HFFc6 (cell line): Measurements from ENCODE around the gene TMEM114. TPM values are rescaled to one million over a fixed set of nuclear protein-coding genes. Genes with fewer than 3 reads are reported as not detected.

Experiments
- DNase-seq: peaks from one replicate; pipeline ENCODE4 v3.0.0-alpha.2; 2018
- H3K27ac Mint-ChIP-seq: 2 replicates; pipeline ENCODE4 v1.8.0; 2020; ENCODE audit warnings: mild to moderate bottlenecking, mixed read lengths
- H3K27me3 Mint-ChIP-seq: 2 replicates; pipeline ENCODE4 v1.8.0; 2021; ENCODE audit warnings: mild to moderate bottlenecking, moderate library complexity, mixed read lengths; ENCODE audit not compliant: insufficient read depth
- H3K36me3 Mint-ChIP-seq: 2 replicates; pipeline ENCODE4 v1.8.0; 2021; ENCODE audit warnings: low read depth, mixed read lengths
- H3K4me1 Mint-ChIP-seq: 2 replicates; pipeline ENCODE4 v1.8.0; 2020; ENCODE audit warnings: low read depth, mixed read lengths
- H3K4me3 Mint-ChIP-seq: 2 replicates; pipeline ENCODE4 v1.8.0; 2020; ENCODE audit warnings: mild to moderate bottlenecking, moderate library complexity, mixed read lengths
- H3K9me3 Mint-ChIP-seq: 2 replicates; pipeline ENCODE4 v1.8.0; 2020; ENCODE audit warnings: mild to moderate bottlenecking, mixed read lengths
- total RNA-seq, 6 experiments: library from RNA; stranded (reverse); fragmentation: NEBNext Ultra II Directional; extraction: Animal tissue kit (Norgen Biotek cat#: 25700); gene quantifications; 2 replicates in 1 of 6; 3 replicates in 5 of 6; pipeline ENCODE4 v1.2.3, GENCODE V29; 2021
- TF ChIP-seq, protein P1 (sequence below): fragments of 200-600 bp; sonication (generic); IDR thresholded peaks from 2 replicates; pipeline ENCODE4 v1.5.0; 2021; ENCODE audit warnings: antibody characterized with exemption, mild to moderate bottlenecking

TMEM114 gene
- total RNA-seq, 6 experiments from 2014 or later = not detected

DNA sequence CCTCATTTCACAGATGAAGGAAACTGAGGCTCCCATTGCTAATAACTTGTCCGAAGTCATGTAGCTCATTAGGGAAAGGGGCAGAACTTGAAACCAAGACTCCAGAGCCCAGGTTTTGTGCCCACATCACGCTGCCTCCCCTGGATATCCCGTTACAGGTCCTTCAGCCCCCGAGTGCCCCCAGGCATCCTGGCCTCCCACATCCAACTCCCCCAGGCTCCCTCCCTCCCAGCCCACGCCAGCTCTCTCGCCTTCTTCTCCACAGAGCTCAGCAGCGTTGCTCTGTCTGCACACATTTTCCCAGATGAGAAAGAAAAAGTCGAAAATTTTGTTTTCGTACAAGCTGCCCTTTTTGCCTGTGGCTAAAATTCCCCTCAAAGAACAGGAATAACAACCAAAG is 16.9 kb upstream of the TMEM114 start:
- Mint-ChIP-seq H3K4me1 (peaks cover 11% of the 10 kb centered on the region), H3K9me3 (no peaks in the 10 kb centered on the region), H3K27me3 (peaks cover 15% of the 10 kb centered on the region; the same call in 1 of the 2 replicates), H3K4me3 (no peak overlapping the region), H3K27ac (no peak overlapping the region), H3K36me3 (no peaks in the 10 kb centered on the region)
- DNase-seq = no peak
- TF ChIP-seq, protein P1, sequence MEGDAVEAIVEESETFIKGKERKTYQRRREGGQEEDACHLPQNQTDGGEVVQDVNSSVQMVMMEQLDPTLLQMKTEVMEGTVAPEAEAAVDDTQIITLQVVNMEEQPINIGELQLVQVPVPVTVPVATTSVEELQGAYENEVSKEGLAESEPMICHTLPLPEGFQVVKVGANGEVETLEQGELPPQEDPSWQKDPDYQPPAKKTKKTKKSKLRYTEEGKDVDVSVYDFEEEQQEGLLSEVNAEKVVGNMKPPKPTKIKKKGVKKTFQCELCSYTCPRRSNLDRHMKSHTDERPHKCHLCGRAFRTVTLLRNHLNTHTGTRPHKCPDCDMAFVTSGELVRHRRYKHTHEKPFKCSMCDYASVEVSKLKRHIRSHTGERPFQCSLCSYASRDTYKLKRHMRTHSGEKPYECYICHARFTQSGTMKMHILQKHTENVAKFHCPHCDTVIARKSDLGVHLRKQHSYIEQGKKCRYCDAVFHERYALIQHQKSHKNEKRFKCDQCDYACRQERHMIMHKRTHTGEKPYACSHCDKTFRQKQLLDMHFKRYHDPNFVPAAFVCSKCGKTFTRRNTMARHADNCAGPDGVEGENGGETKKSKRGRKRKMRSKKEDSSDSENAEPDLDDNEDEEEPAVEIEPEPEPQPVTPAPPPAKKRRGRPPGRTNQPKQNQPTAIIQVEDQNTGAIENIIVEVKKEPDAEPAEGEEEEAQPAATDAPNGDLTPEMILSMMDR = no peak

DNA sequence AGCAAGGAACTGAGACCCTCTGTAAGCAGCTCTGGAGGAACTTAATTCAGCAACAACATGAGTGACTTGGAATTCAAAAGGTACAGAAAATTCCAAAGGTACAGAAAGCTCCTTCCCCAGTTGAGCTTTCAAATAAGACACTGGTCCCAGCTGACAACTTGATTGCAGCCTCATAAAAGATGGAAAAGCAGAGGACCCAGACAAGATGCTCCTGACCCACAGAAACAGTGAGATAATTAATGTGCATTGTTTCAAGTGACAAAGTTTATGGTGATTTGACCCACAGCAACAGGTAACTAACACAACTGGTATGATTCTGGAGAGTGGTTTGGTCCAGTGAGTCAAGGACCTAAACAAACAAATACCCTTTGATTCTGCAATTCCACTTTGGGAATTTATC is 15.2 kb upstream of the TMEM114 start:
- H3K27me3 Mint-ChIP-seq = peaks cover 19% of the 10 kb centered on the region

DNA sequence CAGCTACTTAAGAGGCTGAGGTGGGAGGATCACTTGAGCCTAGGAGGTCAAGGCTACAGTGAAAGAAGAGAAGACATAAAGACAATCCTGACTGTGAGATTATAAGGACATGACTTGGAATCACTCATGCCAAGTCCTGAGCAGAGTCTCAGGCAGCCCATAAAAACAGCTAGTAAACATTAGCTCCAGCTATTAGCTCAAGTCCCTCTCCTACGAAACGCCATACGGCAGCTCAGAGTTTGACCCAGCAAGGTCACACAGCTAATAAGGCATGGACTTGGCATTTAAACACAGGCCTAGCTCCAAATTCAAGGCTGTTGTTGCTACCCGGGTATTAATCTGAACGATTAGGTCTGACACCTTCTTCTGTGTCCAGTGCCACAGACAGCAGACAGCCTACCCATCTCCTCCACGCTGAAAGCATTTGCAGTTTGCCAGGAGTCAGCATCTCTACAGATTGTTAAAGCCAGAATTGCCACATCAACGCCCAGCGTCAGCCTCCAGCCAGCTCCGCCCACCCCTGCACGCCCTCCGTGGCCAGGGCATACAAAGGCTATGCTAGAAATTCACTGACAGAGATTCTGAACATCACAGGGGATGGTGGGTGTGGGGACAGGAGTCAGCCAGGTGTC is 9.9 kb upstream of the TMEM114 start:
- Mint-ChIP-seq H3K4me1 (no peaks in the 10 kb centered on the region), H3K4me3 (no peak overlapping the region), H3K27ac (no peak overlapping the region), H3K36me3 (no peaks in the 10 kb centered on the region), H3K27me3 (peaks cover 20% of the 10 kb centered on the region), H3K9me3 (peaks cover 4% of the 10 kb centered on the region; the same call in 1 of the 2 replicates)
- DNase-seq = no peak
- TF ChIP-seq, protein P1 = no peak

More for the DNA sequence above, 15.2 kb upstream of the TMEM114 start:
- no peak for DNase-seq
- Mint-ChIP-seq H3K36me3 (no peaks in the 10 kb centered on the region), H3K9me3 (peaks cover 4% of the 10 kb centered on the region; the same call in 1 of the 2 replicates), H3K4me1 (no peaks in the 10 kb centered on the region), H3K27ac (no peak overlapping the region), H3K4me3 (no peak overlapping the region)
- TF ChIP-seq, protein P1 = no peak

DNA sequence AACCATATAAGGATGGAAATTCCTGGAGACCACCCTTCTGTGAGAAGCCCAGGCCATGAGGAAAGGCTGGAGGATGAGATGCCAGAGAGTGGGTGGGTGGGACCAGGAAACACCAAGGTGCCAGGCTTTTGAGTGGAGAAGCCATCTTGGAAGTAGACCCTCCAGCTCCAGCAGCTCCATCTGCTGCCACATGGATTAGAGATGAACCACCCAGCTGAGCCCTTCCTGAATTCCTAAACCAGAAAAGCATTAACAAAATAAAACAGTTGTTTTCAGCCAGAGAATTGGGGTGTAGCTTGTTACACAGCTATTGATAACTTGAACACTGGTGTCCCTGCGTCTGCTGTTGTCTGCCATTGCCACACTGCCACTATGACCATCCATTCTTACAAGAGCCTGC is 6.3 kb upstream of the TMEM114 start:
- Mint-ChIP-seq H3K4me3 (no peak overlapping the region), H3K27ac (no peak overlapping the region), H3K27me3 (peaks cover 11% of the 10 kb centered on the region), H3K9me3 (no peaks in the 10 kb centered on the region; the same call in 1 of the 2 replicates), H3K36me3 (no peaks in the 10 kb centered on the region), H3K4me1 (no peaks in the 10 kb centered on the region)
- DNase-seq = no peak
- TF ChIP-seq, protein P1 = no peak

DNA sequence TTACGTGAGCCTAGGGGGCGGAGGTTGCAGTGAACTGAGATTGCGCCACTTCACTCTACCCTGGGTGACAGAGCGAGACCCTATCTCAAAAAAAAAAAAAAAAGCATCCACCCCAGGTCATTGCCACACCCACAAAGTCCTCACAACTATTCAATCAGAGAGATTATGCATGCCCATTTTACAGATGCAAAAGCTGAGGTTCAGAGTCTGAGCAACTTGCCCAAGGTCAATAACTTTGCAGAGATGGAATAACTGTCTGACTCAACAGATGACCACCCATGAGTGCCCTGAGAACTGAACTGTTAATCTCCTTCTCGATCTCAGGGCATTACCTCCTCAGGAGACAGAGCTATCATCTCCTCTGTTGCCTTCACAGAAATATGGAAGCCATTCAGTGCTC is 5.5 kb upstream of the TMEM114 start:
- Mint-ChIP-seq H3K27ac (no peak overlapping the region), H3K27me3 (peaks cover 10% of the 10 kb centered on the region), H3K4me1 (no peaks in the 10 kb centered on the region), H3K9me3 (no peaks in the 10 kb centered on the region; the same call in 1 of the 2 replicates), H3K4me3 (no peak overlapping the region), H3K36me3 (no peaks in the 10 kb centered on the region)
- no peak for DNase-seq
- TF ChIP-seq, protein P1 = no peak
